GM23248 (cell line): ENCODE measurements around the gene MEX3A. TPM values are rescaled to one million over a fixed set of nuclear protein-coding genes. Genes with fewer than 3 reads are reported as not detected.
A peak's percentile ranks its signal among the peaks of the same experiment; 100 is the strongest.
"Not testable (repeated sequence)": the region's sequence is repeated elsewhere in the genome, so short reads cannot be mapped to it uniquely, and the experiment has no call there.

Source experiments
- DNase-seq: peaks from one replicate; pipeline ENCODE4 v3.0.0-alpha.2; 2015
- H2AFZ ChIP-seq: fragments of 200-600 bp; sonication (generic); 2 replicates; pipeline ENCODE4 v1.6.1; 2016; ENCODE audit warnings: antibody characterized with exemption
- H3F3A ChIP-seq: fragments of 200-600 bp; sonication (generic); 2 replicates; pipeline ENCODE4 v1.6.1; 2016; ENCODE audit warnings: mild to moderate bottlenecking, antibody characterized with exemption, mixed run types; ENCODE audit not compliant: insufficient read depth
- H3K27ac ChIP-seq: fragments of 200-600 bp; sonication (generic); 2 replicates; pipeline ENCODE4 v1.5.1; 2016; ENCODE audit warnings: mild to moderate bottlenecking
- H3K27me3 ChIP-seq: fragments of 200-600 bp; sonication (generic); replicated peaks from 2 replicates; pipeline ENCODE4 v1.6.1; 2016; ENCODE audit warnings: mild to moderate bottlenecking; ENCODE audit not compliant: insufficient read depth
- H3K36me3 ChIP-seq: fragments of 200-600 bp; sonication (generic); 2 replicates; pipeline ENCODE4 v1.6.1; 2016; ENCODE audit warnings: low read depth, mild to moderate bottlenecking
- H3K4me1 ChIP-seq: fragments of 200-600 bp; sonication (generic); 2 replicates; pipeline ENCODE4 v1.6.1; 2016; ENCODE audit warnings: mild to moderate bottlenecking; ENCODE audit not compliant: insufficient read depth
- H3K4me2 ChIP-seq: fragments of 200-600 bp; sonication (generic); one replicate; pipeline ENCODE4 v1.6.1; 2016; ENCODE audit warnings: mild to moderate bottlenecking; ENCODE audit not compliant: unreplicated experiment
- H3K4me3 ChIP-seq: fragments of 200-600 bp; sonication (generic); 2 replicates; pipeline ENCODE4 v1.5.1; 2016; ENCODE audit warnings: mild to moderate bottlenecking
- H3K79me2 ChIP-seq: fragments of 200-600 bp; sonication (generic); 2 replicates; pipeline ENCODE4 v1.6.1; 2016; ENCODE audit warnings: mild to moderate bottlenecking; ENCODE audit not compliant: insufficient read depth
- H3K9ac ChIP-seq: fragments of 200-600 bp; sonication (generic); 2 replicates; pipeline ENCODE4 v1.6.1; 2016; ENCODE audit warnings: mild to moderate bottlenecking
- H3K9me2 ChIP-seq: fragments of 200-600 bp; sonication (generic); 2 replicates; pipeline ENCODE4 v1.6.1; 2016; ENCODE audit warnings: mixed run types, mild to moderate bottlenecking, moderate library complexity; ENCODE audit not compliant: insufficient read depth
- H3K9me3 ChIP-seq: fragments of 200-600 bp; sonication (generic); one replicate; pipeline ENCODE4 v1.6.1; 2017; ENCODE audit warnings: low read depth
- H4K20me1 ChIP-seq: fragments of 200-600 bp; sonication (generic); 2 replicates; pipeline ENCODE4 v1.6.0; 2016; ENCODE audit not compliant: insufficient read depth
- EZH2 ChIP-seq: fragments of 200-600 bp; sonication (generic); IDR thresholded peaks from 2 replicates; pipeline ENCODE4 v1.6.1; 2018; ENCODE audit warnings: antibody characterized with exemption, mild to moderate bottlenecking; ENCODE audit not compliant: insufficient read depth, poor library complexity, severe bottlenecking
- EZH2phosphoT487 ChIP-seq: fragments of 200-600 bp; sonication (generic); IDR thresholded peaks from 2 replicates; pipeline ENCODE4 v1.6.1; 2018; ENCODE audit warnings: antibody characterized with exemption, moderate library complexity, mild to moderate bottlenecking, low read depth; ENCODE audit not compliant: insufficient read depth
- whole genome bisulfite sequencing, 2 experiments: methylation state at CpG; one replicate each; pipeline ENCODE4 v1.1.6; 2015 to 2017; ENCODE audit warnings: low lambda C conversion rate in 2 of 2, low coverage in 1 of 2; ENCODE audit errors: missing lambda C conversion rate in 2 of 2; 5-methylcytosine and 5-hydroxymethylcytosine counted together
- in situ Hi-C: fragments of 300-500 bp; cut with MboI; formaldehyde crosslinking; loops from 2 replicates; pipeline ENCODE4 v1.15.0; 2020
- polyA plus RNA-seq: library from polyadenylated mRNA; unstranded; fragments of >200 nt; fragmentation: Nextera tagmentation; extraction: Ambion mirVana; gene quantifications from 2 replicates; pipeline ENCODE4 v1.2.1, GENCODE V29; 2016
- total RNA-seq: library from RNA; depleted of rRNA; stranded (reverse); fragments of >200 nt; shearing (Covaris generic); gene quantifications from 2 replicates; pipeline ENCODE4 v1.2.3, GENCODE V29; 2014

Gene MEX3A
- total and polyA plus RNA-seq, 2 experiments from 2014 or later = 0.05 to 0.22 TPM

- in situ Hi-C loops = no loop called here
- Histone ChIP-seq H3K36me3 (no peaks in the 10 kb centered on the region), H3K4me2 (no peak overlapping the region), H3K9ac (no peak overlapping the region), H4K20me1 (no peaks in the 10 kb centered on the region), H2AFZ (no peak overlapping the region), H3K9me2 (no peaks in the 10 kb centered on the region), H3K4me3 (no peak overlapping the region), H3K27me3 (no peaks in the 10 kb centered on the region), H3K79me2 (no peaks in the 10 kb centered on the region), H3K9me3 (no peaks in the 10 kb centered on the region), H3K27ac (no peak overlapping the region), H3K4me1 (peaks cover 11% of the 10 kb centered on the region), H3F3A (peaks cover 11% of the 10 kb centered on the region; the same call in 1 of the 2 replicates)
- no peak for TF ChIP-seq EZH2phosphoT487
- no peak for TF ChIP-seq EZH2
- 84 to 88% methylated on average over 3 of the region's 3 CpGs for WGBS, 2 experiments
- no peak for DNase-seq
Measured at GRCh38 chr1:156042828-156043227, 39.4 kb downstream of the MEX3A start.

DNA sequence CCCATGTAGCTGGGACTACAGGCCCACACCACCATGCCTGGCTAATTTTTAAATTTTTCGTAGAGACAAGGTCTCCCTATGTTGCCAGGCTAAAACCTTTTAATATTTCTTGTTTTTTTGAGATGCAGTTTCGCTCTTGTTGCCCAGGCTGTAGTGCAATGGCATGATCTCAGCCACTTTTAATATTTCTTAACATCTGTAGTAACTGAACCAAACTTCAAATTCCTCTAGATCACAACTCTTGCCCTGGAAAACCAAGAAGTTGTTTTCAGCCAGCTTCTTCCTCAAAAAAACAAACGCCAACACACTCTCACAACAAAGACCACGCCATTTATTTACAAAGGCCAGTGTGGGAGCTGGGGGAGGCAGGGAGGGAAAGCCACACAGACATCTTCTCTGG lies 47.3 kb downstream of the MEX3A start:
- H3K9me2 ChIP-seq, H3K79me2 ChIP-seq, in situ Hi-C loops, H3F3A ChIP-seq, DNase-seq, H3K27me3 ChIP-seq, H2AFZ ChIP-seq, H3K27ac ChIP-seq, H4K20me1 ChIP-seq, H3K4me3 ChIP-seq, H3K4me1 ChIP-seq, H3K9ac ChIP-seq, H3K9me3 ChIP-seq, H3K36me3 ChIP-seq, H3K4me2 ChIP-seq: not testable (repeated sequence)
- 88 to 90% methylated on average over 4 of the region's 4 CpGs for WGBS, 2 experiments

DNA sequence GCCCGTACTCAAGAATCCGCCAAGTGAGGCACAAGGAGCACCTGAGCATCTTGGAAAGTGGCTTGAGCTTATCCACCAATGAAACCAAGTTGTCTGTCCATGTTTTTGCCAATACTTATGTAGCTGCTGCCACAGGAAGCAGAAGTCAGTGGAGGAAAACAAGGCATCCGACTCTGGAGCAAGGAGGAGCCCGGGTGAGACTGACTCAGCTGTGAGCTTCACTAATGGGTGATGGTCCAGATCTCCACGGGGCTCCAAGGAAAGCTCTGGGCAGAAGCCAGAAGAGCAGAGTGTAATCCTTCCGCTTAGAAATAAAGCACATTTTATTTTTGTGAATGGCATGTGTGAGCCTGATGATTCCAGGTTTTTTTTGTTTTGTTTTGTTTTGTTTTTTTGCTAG lies 49.3 kb downstream of the MEX3A start:
- TF ChIP-seq EZH2 = no peak
- Histone ChIP-seq H3K9ac (no peak overlapping the region), H3K4me1 (0 out of 2 replicates have a peak, but pooled peaks cover 6% of the 10 kb centered on the region), H3K4me2 (no peak overlapping the region), H3K9me2 (no peaks in the 10 kb centered on the region), H3K9me3 (no peaks in the 10 kb centered on the region), H3F3A (no peaks in the 10 kb centered on the region), H4K20me1 (no peaks in the 10 kb centered on the region), H3K36me3 (no peaks in the 10 kb centered on the region), H2AFZ (peak overlapping the region; percentile 57), H3K4me3 (no peak overlapping the region), H3K27ac (no peak overlapping the region), H3K27me3 (no peaks in the 10 kb centered on the region), H3K79me2 (no peaks in the 10 kb centered on the region)
- peak; percentile 63 for DNase-seq
- WGBS, 2 experiments = 37 to 48% methylated on average over 6 of the region's 6 CpGs
- in situ Hi-C loops = no loop called here

DNA sequence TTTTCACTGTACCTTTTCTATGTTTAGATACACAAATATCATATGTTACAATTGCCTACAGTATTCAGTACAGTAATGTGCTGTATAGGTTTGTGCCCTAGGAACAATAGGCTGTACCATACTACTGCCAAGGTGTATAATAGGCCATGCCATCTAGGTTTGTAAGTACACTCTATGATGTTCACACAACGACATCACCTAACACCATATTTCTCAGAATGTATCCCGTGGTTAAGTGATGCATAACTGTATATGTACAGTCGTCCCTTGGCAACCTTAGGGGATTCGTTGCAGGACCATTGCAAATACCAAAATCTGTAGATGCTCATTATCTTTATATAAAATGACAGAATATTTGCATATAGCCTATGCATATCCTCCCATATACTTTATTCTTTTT lies 55.7 kb downstream of the MEX3A start:
- no peaks in the 10 kb centered on the region for H3F3A ChIP-seq
- H3K27me3 ChIP-seq = no peaks in the 10 kb centered on the region
- WGBS, 2 experiments = 80 to 85% methylated on average over 4 of the region's 4 CpGs
- no peaks in the 10 kb centered on the region for H3K9me3 ChIP-seq
- H3K4me2 ChIP-seq = no peak overlapping the region
- no peak overlapping the region for H2AFZ ChIP-seq
- no peak overlapping the region for H3K9ac ChIP-seq
- no peaks in the 10 kb centered on the region for H3K9me2 ChIP-seq
- H3K27ac ChIP-seq = no peak overlapping the region
- no peak for TF ChIP-seq EZH2phosphoT487
- no peaks in the 10 kb centered on the region for H3K36me3 ChIP-seq
- no peaks in the 10 kb centered on the region for H3K79me2 ChIP-seq
- no peak overlapping the region for H3K4me3 ChIP-seq
- in situ Hi-C loops = no loop called here
- H3K4me1 ChIP-seq = no peaks in the 10 kb centered on the region
- H4K20me1 ChIP-seq = no peaks in the 10 kb centered on the region
- DNase-seq = no peak

- H3K27ac ChIP-seq = no peak overlapping the region
- H3K4me3 ChIP-seq = no peak overlapping the region
- no peaks in the 10 kb centered on the region for H3K9me3 ChIP-seq
- in situ Hi-C loops = no loop called here
- H3K9ac ChIP-seq = no peak overlapping the region
- H4K20me1 ChIP-seq = no peaks in the 10 kb centered on the region
- TF ChIP-seq EZH2 (no peak), EZH2phosphoT487 (no peak)
- H3K4me1 ChIP-seq = no peaks in the 10 kb centered on the region
- H3F3A ChIP-seq = no peaks in the 10 kb centered on the region
- no peaks in the 10 kb centered on the region for H3K9me2 ChIP-seq
- H3K36me3 ChIP-seq = no peaks in the 10 kb centered on the region
- H2AFZ ChIP-seq = no peak overlapping the region
- H3K4me2 ChIP-seq = no peak overlapping the region
- peak; percentile 32 for DNase-seq
- H3K79me2 ChIP-seq = no peaks in the 10 kb centered on the region
- no peaks in the 10 kb centered on the region for H3K27me3 ChIP-seq
- 36 to 55% methylated on average over 9 of the region's 9 CpGs for whole genome bisulfite sequencing, 2 experiments
Measured at GRCh38 chr1:156025876-156026275, 56.4 kb downstream of the MEX3A start.
